DOHH2 (cell line): Measurements from ENCODE around the gene CSF1.

Experiments used
- H3F3A ChIP-seq: fragments of 200-600 bp; sonication (generic), shearing (Covaris generic); 2 replicates; pipeline ENCODE4 v1.6.0; 2016; ENCODE audit warnings: antibody characterized with exemption, mild to moderate bottlenecking; ENCODE audit not compliant: control insufficient read depth, insufficient read depth
- H3K27ac ChIP-seq: fragments of 200-600 bp; sonication (generic); 2 replicates; pipeline ENCODE4 v1.5.1; 2014; ENCODE audit warnings: low read depth, mild to moderate bottlenecking, low read length, moderate library complexity
- H3K27me3 ChIP-seq: fragments of 200-600 bp; sonication (generic); 2 replicates; pipeline ENCODE4 v1.6.1; 2014; ENCODE audit warnings: mild to moderate bottlenecking, low read length, mixed read lengths; ENCODE audit not compliant: control insufficient read depth
- H3K36me3 ChIP-seq: fragments of 200-600 bp; sonication (generic); 2 replicates; pipeline ENCODE4 v1.6.1; 2014; ENCODE audit warnings: mild to moderate bottlenecking, low read length, moderate library complexity, mixed read lengths; ENCODE audit not compliant: control insufficient read depth
- H3K4me1 ChIP-seq: fragments of 200-600 bp; sonication (generic); 2 replicates; pipeline ENCODE4 v1.6.1; 2014; ENCODE audit warnings: mild to moderate bottlenecking, low read length, mixed read lengths; ENCODE audit not compliant: control insufficient read depth
- H3K4me2 ChIP-seq: fragments of 200-600 bp; sonication (generic); 2 replicates; pipeline ENCODE4 v1.6.0; 2014; ENCODE audit warnings: mild to moderate bottlenecking, low read length, moderate library complexity
- H3K4me3 ChIP-seq: fragments of 200-600 bp; sonication (generic); 2 replicates; pipeline ENCODE4 v1.5.1; 2014; ENCODE audit warnings: mild to moderate bottlenecking, low read length, mixed read lengths
- H3K79me2 ChIP-seq: fragments of 200-600 bp; sonication (generic); 2 replicates; pipeline ENCODE4 v1.6.1; 2014; ENCODE audit warnings: mild to moderate bottlenecking, low read length, mixed read lengths; ENCODE audit not compliant: control insufficient read depth
- H3K9me2 ChIP-seq: fragments of 200-600 bp; sonication (generic); replicated peaks from 2 replicates; pipeline ENCODE4 v1.6.1; 2014; ENCODE audit warnings: mild to moderate bottlenecking, low read length, mixed read lengths; ENCODE audit not compliant: control insufficient read depth
- H3K9me3 ChIP-seq: fragments of 200-600 bp; sonication (generic); 2 replicates; pipeline ENCODE4 v1.6.1; 2014; ENCODE audit warnings: antibody characterized with exemption, low read length, mixed read lengths; ENCODE audit not compliant: control insufficient read depth, insufficient read depth
- H4K20me1 ChIP-seq: fragments of 200-600 bp; sonication (generic); 2 replicates; pipeline ENCODE4 v1.6.0; 2014; ENCODE audit warnings: low read depth, mild to moderate bottlenecking, antibody characterized with exemption, low read length, moderate library complexity; ENCODE audit not compliant: control insufficient read depth, insufficient read depth
- EZH2phosphoT487 ChIP-seq: fragments of 200-600 bp; sonication (generic); IDR thresholded peaks from 2 replicates; pipeline ENCODE4 v1.6.1; 2017; ENCODE audit warnings: borderline replicate concordance, mild to moderate bottlenecking, antibody characterized with exemption, low read length, moderate library complexity, mixed read lengths
- TF ChIP-seq, protein P1 (sequence below): fragments of 200-600 bp; sonication (generic); IDR thresholded peaks from one replicate; pipeline ENCODE4 v1.5.1; 2014; ENCODE audit warnings: antibody characterized with exemption, mild to moderate bottlenecking, low read depth, low read length; ENCODE audit not compliant: poor library complexity, severe bottlenecking

Gene CSF1

DNA sequence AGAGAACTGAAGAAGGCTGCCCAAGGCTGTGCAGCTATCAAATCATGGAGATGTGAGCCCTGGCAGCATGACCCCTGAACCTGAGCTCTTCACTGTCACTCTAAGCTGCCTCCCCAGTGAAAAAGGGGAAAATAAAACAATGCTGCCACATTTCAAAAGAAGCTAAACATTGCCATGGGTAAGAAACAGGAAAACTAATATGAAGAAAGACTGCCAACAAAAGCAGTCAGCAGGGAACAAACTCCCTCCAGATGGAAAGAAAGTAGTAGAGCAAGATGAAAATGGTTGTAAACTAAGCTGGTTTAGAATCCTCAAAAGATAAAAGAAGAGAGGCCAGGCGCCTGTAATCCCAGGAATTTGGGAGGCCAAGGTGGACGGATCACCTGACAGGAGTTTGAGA, 36.2 kb upstream of the CSF1 start:
- Histone ChIP-seq H3K4me1 (no peaks in the 10 kb centered on the region), H3K9me3 (no peaks in the 10 kb centered on the region), H3K4me3 (no peak overlapping the region), H3K36me3 (no peaks in the 10 kb centered on the region), H3K27me3 (peaks cover 13% of the 10 kb centered on the region), H4K20me1 (no peaks in the 10 kb centered on the region), H3K9me2 (no peaks in the 10 kb centered on the region), H3K27ac (no peak overlapping the region), H3K79me2 (no peaks in the 10 kb centered on the region), H3K4me2 (no peak overlapping the region), H3F3A (no peaks in the 10 kb centered on the region)
- TF ChIP-seq EZH2phosphoT487 = no peak
- TF ChIP-seq, protein P1, sequence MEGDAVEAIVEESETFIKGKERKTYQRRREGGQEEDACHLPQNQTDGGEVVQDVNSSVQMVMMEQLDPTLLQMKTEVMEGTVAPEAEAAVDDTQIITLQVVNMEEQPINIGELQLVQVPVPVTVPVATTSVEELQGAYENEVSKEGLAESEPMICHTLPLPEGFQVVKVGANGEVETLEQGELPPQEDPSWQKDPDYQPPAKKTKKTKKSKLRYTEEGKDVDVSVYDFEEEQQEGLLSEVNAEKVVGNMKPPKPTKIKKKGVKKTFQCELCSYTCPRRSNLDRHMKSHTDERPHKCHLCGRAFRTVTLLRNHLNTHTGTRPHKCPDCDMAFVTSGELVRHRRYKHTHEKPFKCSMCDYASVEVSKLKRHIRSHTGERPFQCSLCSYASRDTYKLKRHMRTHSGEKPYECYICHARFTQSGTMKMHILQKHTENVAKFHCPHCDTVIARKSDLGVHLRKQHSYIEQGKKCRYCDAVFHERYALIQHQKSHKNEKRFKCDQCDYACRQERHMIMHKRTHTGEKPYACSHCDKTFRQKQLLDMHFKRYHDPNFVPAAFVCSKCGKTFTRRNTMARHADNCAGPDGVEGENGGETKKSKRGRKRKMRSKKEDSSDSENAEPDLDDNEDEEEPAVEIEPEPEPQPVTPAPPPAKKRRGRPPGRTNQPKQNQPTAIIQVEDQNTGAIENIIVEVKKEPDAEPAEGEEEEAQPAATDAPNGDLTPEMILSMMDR = no peak

DNA sequence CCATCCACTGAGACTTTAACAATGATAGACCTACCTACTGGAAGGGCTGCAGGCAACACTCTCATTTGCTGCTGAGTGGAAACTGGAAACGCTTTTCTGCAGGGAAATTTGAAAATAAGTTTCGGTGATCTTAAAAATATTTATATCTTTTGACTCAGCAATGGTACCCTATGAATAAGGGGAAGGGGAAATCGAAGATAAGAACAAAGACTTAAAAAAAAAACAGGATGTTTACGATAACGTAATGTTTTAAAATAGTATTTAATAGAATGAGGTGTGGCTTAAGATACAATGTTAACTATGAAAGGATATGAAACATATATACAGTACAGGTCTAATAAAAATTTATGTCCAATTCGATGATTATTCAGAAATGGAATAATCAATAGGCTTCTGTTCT, 34.8 kb upstream of the CSF1 start:
- H3K4me1 ChIP-seq = no peaks in the 10 kb centered on the region
- H3K9me3 ChIP-seq = no peaks in the 10 kb centered on the region
- no peak overlapping the region for H3K27ac ChIP-seq
- TF ChIP-seq, protein P1 = no peak
- no peak for TF ChIP-seq EZH2phosphoT487
- no peak overlapping the region for H3K4me3 ChIP-seq
- no peaks in the 10 kb centered on the region for H3K9me2 ChIP-seq
- no peak overlapping the region for H3K4me2 ChIP-seq
- H3K27me3 ChIP-seq = peaks cover 13% of the 10 kb centered on the region
- no peaks in the 10 kb centered on the region for H3K79me2 ChIP-seq
- no peaks in the 10 kb centered on the region for H4K20me1 ChIP-seq
- no peaks in the 10 kb centered on the region for H3F3A ChIP-seq
- H3K36me3 ChIP-seq = no peaks in the 10 kb centered on the region

DNA sequence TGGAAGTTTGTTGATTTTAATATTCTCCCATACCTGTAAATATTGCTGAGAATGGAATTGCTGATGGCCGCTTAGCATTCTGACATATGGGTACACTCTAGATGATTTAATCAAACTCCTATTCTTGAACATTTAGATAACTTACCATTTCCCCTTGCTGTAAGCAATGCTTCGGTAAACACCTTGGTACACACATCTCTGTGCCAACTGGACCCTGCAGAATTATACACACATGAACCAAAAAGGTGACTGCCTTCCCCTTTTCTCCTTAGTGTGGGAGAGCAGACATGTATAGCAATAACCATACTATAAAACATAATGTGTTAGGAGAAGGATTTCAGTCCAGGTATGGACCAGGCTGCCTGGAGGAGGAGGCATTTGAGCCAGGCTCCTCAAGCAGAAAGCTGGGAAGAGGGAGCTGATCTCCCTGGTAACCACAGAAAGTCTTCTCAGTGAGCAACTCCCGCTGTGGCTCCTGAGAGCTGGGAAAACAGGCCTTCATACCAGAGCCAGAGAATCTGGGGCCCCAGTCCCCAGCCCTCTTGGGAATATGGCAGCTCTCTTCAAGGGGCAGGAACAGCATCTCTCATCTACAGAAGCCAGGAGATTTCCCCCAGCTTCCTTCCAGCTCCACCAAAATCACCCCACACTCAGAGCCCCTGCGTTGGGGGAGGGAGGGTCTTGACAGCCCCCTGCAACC, 33.9 kb upstream of the CSF1 start:
- Histone ChIP-seq H3K9me2 (no peaks in the 10 kb centered on the region), H3K4me3 (no peak overlapping the region), H3K27ac (no peak overlapping the region), H3K36me3 (no peaks in the 10 kb centered on the region), H3K9me3 (no peaks in the 10 kb centered on the region), H3K4me2 (no peak overlapping the region), H4K20me1 (no peaks in the 10 kb centered on the region), H3K79me2 (no peaks in the 10 kb centered on the region), H3K27me3 (peaks cover 13% of the 10 kb centered on the region), H3F3A (no peaks in the 10 kb centered on the region), H3K4me1 (no peaks in the 10 kb centered on the region)
- TF ChIP-seq, protein P1 = no peak
- TF ChIP-seq EZH2phosphoT487 = no peak
